B cell (primary cell): ENCODE measurements around the gene TRABD2A.

Source experiments
- EZH2 ChIP-seq: IDR thresholded peaks from 2 replicates; pipeline ENCODE4 v1.6.1; 2012; ENCODE audit warnings: borderline replicate concordance, low read depth, mild to moderate bottlenecking, moderate library complexity, low read length; ENCODE audit not compliant: insufficient read depth, poor library complexity, severe bottlenecking
- TF ChIP-seq, protein P1 (sequence below): fragments of 200-600 bp; IDR thresholded peaks from one replicate; pipeline ENCODE4 v1.8.0; 2022; ENCODE audit warnings: antibody characterized with exemption, mild to moderate bottlenecking

DNA sequence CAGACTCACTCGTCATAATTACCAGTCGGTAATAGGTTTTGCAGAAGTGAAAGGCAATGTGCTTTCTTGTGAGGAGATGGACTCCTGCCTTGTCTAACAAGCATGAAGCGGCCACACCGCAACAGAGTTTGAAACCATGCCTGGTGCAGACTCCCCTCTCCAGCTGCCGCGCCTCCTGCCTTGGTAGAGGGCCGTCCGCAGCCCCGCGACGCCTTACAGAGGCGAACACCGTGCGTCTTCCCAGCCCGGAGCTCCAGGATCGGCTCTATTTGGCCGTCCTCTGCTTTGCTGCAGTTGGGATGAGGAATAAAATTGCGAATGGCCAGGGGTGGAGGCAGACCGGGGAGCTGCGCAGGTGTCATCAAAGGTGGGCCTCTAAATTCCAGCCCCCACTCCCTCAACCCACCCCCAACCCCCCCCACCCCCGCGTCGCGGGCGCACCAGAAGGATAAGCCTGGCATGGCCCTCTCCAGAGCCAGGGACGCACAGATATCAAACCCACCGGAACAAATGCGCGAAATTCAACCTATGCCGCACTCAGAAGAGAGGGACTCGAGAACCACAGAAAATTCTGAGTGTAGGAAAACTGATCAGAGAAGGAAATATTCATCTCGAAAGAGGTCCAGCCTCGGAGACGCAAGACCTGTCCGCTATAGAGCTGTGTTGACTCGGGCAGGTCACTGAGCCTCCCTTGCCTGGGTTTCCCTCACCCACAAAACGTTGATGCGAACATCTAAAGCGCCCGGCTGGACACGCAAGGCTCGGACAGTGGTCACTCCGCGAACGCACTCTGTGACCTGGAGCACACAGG is 1.1 kb downstream of the TRABD2A start:
- TF ChIP-seq, protein P1, sequence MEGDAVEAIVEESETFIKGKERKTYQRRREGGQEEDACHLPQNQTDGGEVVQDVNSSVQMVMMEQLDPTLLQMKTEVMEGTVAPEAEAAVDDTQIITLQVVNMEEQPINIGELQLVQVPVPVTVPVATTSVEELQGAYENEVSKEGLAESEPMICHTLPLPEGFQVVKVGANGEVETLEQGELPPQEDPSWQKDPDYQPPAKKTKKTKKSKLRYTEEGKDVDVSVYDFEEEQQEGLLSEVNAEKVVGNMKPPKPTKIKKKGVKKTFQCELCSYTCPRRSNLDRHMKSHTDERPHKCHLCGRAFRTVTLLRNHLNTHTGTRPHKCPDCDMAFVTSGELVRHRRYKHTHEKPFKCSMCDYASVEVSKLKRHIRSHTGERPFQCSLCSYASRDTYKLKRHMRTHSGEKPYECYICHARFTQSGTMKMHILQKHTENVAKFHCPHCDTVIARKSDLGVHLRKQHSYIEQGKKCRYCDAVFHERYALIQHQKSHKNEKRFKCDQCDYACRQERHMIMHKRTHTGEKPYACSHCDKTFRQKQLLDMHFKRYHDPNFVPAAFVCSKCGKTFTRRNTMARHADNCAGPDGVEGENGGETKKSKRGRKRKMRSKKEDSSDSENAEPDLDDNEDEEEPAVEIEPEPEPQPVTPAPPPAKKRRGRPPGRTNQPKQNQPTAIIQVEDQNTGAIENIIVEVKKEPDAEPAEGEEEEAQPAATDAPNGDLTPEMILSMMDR, result no peak
- no peak for TF ChIP-seq EZH2
